GM12873 (cell line): ENCODE measurements around the gene RNF224.

Source experiments
- TF ChIP-seq, protein P1 (sequence below): IDR thresholded peaks from 2 replicates; pipeline ENCODE4 v1.5.1; 2012; ENCODE audit warnings: low read depth, mild to moderate bottlenecking, moderate library complexity, low read length, control low read depth; ENCODE audit not compliant: insufficient read depth; ENCODE audit errors: missing control alignments

RNF224 gene

DNA sequence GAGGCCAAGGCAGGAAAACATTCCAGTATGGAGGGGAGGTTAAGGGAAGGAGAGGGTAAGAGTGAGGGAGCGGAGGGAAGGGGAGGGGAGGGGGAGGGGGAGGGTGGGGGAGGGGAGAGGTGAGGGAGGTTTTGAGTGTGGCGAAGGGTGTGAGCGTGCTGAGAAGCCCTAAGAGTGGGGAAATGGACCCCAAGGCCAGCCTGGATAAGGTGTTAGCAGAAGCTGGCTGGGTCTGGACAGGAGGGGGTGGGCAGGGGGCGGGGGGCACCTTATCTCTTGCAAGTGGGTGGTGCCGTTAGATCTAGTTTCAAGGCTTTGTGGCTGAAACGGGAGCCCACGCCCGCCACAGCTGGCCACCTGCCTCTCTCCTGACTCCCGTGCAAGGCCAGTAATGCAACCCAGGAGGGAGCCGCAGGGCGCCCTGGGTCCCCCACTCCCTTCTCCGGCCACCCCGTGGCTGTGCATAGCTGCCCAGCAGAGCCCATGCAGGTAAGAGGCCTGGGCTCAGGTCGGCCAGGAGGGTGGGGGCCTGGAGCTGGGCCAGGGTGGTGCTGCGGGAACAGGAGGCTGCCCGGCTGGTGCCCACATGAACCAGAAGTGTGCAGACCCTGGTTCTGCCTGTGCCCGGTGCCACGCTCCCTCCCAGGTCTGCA is 677 bp downstream of the RNF224 start:
- TF ChIP-seq, protein P1, sequence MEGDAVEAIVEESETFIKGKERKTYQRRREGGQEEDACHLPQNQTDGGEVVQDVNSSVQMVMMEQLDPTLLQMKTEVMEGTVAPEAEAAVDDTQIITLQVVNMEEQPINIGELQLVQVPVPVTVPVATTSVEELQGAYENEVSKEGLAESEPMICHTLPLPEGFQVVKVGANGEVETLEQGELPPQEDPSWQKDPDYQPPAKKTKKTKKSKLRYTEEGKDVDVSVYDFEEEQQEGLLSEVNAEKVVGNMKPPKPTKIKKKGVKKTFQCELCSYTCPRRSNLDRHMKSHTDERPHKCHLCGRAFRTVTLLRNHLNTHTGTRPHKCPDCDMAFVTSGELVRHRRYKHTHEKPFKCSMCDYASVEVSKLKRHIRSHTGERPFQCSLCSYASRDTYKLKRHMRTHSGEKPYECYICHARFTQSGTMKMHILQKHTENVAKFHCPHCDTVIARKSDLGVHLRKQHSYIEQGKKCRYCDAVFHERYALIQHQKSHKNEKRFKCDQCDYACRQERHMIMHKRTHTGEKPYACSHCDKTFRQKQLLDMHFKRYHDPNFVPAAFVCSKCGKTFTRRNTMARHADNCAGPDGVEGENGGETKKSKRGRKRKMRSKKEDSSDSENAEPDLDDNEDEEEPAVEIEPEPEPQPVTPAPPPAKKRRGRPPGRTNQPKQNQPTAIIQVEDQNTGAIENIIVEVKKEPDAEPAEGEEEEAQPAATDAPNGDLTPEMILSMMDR, result no peak

DNA sequence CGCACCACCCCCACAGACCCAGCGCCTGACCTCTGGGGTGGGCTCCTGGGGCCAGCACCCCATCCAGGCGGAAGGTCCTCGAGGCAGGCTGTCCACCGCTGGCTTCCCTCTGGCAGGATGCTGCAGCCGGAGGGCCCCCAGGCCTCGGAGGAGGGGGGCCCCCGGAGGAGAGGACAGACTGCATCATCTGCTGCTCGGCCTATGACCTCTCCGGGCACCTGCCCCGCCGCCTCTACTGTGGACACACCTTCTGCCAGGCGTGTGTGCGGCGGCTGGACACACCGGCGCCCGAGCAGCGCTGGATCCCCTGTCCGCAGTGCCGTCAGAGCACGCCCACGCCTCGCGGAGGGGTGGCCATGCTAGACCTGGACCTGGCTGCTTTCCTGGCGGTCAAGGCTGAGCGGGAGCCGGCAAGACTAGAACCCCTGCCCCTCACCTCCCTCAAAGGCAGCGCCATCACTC is 1.2 kb downstream of the RNF224 start:
- TF ChIP-seq, protein P1, result no peak

DNA sequence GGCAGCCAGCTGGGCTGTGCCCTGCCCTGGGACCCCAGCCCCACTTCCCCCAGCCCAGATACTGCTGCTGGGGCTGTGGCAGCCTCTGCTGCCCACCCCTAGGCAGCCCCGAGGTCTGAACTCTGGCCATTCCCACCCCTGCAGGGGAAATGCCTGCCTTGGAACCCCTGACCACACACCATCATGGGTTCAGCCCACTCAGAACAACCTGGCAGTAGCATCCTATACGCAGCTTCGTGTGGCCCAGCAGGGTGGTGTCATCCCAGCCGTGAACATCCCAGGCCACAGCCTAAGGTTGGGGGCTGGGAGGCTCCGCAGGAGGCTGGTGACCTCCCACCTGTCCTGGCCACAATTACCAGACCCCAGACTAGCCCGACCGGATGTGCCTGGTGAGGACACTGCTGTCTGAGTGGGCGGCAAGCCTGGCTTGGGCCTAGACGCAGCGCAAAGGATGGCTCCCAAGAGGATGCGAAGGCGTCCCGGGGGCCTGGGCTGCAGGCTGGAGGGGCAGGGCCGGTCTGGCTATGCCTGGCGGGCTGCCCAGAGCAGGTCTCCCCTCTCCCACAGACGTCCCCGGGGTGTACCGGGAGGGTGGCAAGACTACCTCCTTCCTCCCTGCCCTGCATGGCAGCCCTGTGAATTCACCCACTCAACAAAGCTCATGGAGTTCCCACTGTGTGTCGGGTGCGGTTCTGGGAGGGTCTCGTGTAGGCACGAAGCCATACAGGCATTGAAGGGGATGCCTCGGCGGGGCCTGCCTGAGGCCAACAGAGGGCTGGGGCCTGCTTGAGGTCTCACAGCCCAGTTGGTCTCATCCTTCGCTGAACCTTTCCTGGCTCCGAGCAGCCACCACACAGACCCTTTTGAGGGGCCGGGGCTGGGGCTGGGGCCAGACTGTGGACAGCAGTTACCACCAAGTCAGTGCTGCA is 1.9 kb downstream of the RNF224 start:
- TF ChIP-seq, protein P1, result no peak

DNA sequence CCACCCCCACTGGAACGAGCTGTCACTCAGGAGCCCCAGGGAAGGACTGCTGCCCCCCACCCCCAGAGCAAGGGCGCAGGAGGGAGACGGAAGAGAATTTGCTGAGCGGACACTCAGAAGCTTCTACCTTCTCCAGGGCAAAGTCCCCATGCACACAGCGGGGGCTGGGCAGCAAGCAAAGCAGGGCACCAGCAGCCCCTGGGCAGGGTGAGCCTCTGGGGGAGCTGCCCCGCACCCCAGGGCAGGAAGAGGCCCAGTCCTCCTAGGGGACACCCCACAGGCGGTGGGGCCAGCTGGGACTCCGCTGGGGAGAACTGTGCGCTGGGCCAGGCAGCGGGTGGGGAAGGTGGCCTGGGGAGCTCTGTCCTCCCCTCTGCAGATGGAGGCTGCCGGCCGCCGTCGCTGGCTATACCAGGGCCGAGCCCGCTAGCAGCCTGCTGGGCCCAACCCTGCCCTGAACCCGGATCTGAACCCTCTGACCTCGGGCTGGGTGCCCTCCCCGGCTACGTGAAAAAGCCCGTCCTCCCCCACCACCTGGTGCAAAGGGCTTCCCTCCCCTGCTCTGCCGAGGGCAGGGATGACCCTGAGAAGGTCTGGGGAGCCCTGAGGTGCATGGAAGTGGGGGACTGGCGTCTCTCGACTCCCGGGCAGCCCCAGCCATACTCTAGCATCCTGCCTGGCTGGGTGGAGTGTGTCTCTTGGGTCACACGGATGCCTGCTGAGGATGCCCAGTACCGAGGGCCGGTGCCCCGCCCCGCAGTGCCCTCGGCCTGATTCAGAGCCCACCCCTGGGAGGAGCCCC is 2.8 kb downstream of the RNF224 start:
- TF ChIP-seq, protein P1, result no peak

DNA sequence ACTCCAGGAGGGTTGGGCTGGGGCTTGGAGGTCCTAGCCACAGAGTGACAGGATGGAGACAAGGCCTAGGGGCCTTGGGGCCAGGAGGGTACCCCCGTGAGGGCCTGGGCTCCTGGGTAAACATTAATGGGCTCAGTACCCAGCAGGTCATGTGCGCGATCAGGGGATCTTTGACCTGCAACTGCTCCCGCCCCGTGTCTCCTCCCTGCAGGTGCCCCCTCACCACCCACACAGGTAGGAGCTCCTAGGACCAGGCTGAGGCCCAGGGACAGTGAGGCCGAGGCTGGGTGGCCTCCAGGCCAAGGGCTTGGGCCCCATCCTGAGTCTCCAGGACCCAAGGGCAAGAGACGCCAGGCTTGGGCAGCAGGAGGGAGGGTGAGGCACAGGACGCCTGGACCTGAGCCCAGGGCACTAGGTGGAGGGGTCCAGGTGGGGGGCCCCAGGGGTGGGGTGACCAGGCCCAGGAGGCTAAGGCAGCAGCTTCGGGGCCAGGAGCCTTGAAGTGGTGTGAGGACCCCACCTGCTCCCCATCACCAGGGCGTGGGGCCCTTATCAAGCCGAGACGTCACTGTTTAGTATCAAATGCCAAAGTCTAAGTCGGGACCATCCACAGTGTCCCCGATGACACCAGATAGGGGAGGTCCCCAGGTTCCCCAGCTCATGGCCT is 3.5 kb downstream of the RNF224 start, which contains the start of gene SLC34A3:
Gene SLC34A3, plus strand, starts transcription at position 197 of the 667 bp plus-strand sequence. CDS start 802 bp downstream, outside the sequence.
- TF ChIP-seq, protein P1, result no peak

DNA sequence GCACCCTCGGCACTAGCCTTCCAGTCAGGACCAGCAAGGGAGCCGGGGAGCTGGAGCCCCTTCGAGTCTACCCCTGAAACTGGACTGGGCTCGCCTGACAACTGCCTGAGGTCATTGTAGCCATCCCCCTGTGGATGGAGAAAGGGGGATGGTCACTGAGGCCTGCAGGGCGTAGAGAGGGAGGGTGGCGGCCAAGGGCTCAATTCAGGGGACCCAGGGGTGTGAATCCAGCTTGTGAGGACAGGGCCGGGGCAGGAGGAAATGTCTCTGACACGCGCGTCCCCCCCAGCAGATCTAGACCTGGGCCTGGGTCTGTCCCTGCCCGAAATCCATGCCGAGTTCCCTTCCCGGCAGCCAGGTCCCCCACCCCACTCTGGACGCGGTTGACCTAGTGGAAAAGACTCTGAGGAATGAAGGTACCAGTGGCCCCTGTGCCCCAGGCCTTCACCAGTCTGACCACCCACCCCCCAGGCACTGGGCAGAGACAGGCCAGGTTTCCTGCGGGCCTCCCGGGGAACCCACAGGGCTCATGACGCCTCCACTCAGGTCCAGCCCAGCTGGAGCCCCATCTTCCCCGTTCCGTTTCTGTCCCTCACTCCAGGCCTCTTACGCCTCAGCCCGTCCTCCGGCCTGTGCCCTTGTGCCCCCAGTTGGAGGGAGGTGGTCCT is 4.2 kb downstream of the RNF224 start:
- TF ChIP-seq, protein P1, result no peak
